ENCODE results near the gene SMARCA1. TPM values are rescaled to one million over a fixed set of nuclear protein-coding genes. Genes with fewer than 3 reads are reported as not detected.

SMARCA1 gene, protein sequence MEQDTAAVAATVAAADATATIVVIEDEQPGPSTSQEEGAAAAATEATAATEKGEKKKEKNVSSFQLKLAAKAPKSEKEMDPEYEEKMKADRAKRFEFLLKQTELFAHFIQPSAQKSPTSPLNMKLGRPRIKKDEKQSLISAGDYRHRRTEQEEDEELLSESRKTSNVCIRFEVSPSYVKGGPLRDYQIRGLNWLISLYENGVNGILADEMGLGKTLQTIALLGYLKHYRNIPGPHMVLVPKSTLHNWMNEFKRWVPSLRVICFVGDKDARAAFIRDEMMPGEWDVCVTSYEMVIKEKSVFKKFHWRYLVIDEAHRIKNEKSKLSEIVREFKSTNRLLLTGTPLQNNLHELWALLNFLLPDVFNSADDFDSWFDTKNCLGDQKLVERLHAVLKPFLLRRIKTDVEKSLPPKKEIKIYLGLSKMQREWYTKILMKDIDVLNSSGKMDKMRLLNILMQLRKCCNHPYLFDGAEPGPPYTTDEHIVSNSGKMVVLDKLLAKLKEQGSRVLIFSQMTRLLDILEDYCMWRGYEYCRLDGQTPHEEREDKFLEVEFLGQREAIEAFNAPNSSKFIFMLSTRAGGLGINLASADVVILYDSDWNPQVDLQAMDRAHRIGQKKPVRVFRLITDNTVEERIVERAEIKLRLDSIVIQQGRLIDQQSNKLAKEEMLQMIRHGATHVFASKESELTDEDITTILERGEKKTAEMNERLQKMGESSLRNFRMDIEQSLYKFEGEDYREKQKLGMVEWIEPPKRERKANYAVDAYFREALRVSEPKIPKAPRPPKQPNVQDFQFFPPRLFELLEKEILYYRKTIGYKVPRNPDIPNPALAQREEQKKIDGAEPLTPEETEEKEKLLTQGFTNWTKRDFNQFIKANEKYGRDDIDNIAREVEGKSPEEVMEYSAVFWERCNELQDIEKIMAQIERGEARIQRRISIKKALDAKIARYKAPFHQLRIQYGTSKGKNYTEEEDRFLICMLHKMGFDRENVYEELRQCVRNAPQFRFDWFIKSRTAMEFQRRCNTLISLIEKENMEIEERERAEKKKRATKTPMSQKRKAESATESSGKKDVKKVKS
- 17.6 and 18.0 TPM in 2 replicates for total RNA-seq

GRCh38 chrX:129523079-129523911 is at the start of gene SMARCA1:
Gene SMARCA1, minus strand, starts transcription at chrX:129523490. Its CDS starts 120 bp downstream, at chrX:129523370.

GRCh38 chrX:129540068-129540653 is 16.9 kb upstream of the SMARCA1 start, which contains the start of gene OCRL:
Gene OCRL, plus strand, starts transcription at chrX:129540259. Its CDS starts 181 bp downstream, at chrX:129540440.

Small RNAs within 50 kb of the gene (small RNA-seq; reads per million reads assigned to genes)
- 0.11 reads per million for gene RF01169
- not detected for gene RNA5SP513
- gene RPS26P56, result not detected

Other genes starting within 250 kb of the SMARCA1 start
- 12.5 and 17.2 TPM in 2 replicates for gene OCRL, start 16.8 kb upstream of the SMARCA1 start, total RNA-seq
- 0.73 and 0.78 TPM in 2 replicates for gene APLN, start 131.5 kb upstream of the SMARCA1 start, total RNA-seq
- 0.59 and 7.0 TPM in 2 replicates for gene XPNPEP2, start 215.5 kb upstream of the SMARCA1 start, total RNA-seq